Epithelial cell of esophagus (primary cell): ENCODE measurements around the gene SKAP1.
A peak's percentile ranks its signal among the peaks of the same experiment; 100 is the strongest.

Experiments used
- DNase-seq: peaks from one replicate; pipeline ENCODE4 v3.0.0; 2010; ENCODE audit warnings: low read depth
- H3K4me3 ChIP-seq: 2 replicates; pipeline ENCODE4 v1.5.1; 2011; ENCODE audit warnings: mild to moderate bottlenecking, low read length, control low read depth
- CTCF ChIP-seq: IDR thresholded peaks from 2 replicates; pipeline ENCODE4 v1.5.1; 2011; ENCODE audit warnings: low read depth, mild to moderate bottlenecking, low read length, control low read depth, inconsistent platforms; ENCODE audit not compliant: insufficient read depth; ENCODE audit errors: missing control alignments

Gene SKAP1

GRCh38 chr17:48310748-48311213, 119.2 kb downstream of the SKAP1 start:
- TF ChIP-seq CTCF, result no peak
- no peak overlapping the region for H3K4me3 ChIP-seq
- no peak for DNase-seq

GRCh38 chr17:48308581-48308980, 121.4 kb downstream of the SKAP1 start:
- no peak for DNase-seq
- no peak overlapping the region for H3K4me3 ChIP-seq
- TF ChIP-seq CTCF, result no peak

GRCh38 chr17:48307814-48308411, 122.1 kb downstream of the SKAP1 start:
- peak; percentile 80 for DNase-seq
- no peak overlapping the region for H3K4me3 ChIP-seq
- peak; percentile 99 for TF ChIP-seq CTCF

GRCh38 chr17:48307255-48307654, 122.8 kb downstream of the SKAP1 start:
- TF ChIP-seq CTCF, result no peak
- no peak overlapping the region for H3K4me3 ChIP-seq
- no peak for DNase-seq

- no peak for TF ChIP-seq CTCF
- DNase-seq, result no peak
- H3K4me3 ChIP-seq, result no peak overlapping the region
Observed at GRCh38 chr17:48301002-48301401, 129.0 kb downstream of the SKAP1 start.

GRCh38 chr17:48299760-48300159, 130.3 kb downstream of the SKAP1 start:
- TF ChIP-seq CTCF, result no peak
- no peak overlapping the region for H3K4me3 ChIP-seq
- DNase-seq, result no peak

GRCh38 chr17:48297825-48298224, 132.2 kb downstream of the SKAP1 start:
- H3K4me3 ChIP-seq, result no peak overlapping the region
- no peak for TF ChIP-seq CTCF
- no peak for DNase-seq
